NCI-H510A (cell line): ENCODE results near the gene TMEM132C.
"Not testable (repeated sequence)": the region's sequence is repeated elsewhere in the genome, so short reads cannot be mapped to it uniquely, and the experiment has no call there.

Experiments used
- DNase-seq: peaks from one replicate; lab custom pipeline; 2025; lab: John Stamatoyannopoulos, UW

TMEM132C gene

DNA sequence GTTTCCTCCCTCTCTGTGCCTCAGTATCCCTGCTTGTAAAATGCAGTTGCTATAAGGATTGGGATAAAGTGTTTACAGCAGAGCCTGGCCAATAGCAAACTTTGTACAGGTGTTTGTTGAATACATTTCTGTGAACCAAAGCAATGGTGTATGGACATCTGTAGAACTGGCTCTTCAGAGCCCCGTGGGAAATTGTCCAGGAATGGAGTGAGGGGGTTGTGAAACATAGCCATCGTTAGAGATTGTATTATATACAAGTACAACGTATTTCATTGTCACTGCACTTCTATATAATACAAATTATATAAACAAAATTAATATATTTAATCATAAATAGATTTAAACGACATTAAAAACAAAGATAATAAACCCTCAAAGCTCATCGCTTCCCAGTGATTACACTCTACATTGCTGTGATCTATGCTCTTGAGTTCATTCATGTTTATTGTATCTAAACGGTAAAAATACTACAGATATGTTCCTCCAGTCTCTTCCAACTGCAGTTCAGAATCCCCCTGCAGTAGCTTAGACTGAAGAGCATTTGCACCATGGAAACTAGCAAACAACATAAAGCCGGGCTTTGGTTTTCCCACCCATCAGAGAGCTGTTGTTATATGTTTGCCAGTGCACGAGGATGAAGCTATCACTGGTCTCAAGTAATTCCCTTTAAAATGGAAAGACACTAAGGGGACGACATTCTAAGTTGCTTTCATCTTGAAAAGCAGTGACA, 216.7 kb downstream of the TMEM132C start:
- no peak for DNase-seq

DNA sequence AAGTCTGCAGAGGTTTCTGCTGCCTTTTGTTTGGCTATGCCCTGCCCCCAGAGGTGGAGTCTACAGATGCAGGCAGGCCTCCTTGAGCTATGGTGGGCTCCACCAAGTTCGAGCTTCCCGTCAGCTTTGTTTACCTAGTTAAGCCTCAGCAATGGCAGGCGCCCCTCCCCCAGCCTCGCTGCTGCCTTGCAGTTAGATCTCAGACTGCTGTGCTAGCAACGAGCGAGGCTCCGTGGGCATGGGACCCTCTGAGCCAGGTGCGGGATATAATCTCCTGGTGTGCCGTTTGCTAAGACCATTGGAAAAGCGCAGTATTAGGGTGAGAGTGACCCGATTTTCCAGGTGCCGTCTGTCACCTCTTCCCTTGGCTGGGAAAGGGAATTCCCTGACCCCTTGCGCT, 230.4 kb downstream of the TMEM132C start:
- not testable (repeated sequence) for DNase-seq

DNA sequence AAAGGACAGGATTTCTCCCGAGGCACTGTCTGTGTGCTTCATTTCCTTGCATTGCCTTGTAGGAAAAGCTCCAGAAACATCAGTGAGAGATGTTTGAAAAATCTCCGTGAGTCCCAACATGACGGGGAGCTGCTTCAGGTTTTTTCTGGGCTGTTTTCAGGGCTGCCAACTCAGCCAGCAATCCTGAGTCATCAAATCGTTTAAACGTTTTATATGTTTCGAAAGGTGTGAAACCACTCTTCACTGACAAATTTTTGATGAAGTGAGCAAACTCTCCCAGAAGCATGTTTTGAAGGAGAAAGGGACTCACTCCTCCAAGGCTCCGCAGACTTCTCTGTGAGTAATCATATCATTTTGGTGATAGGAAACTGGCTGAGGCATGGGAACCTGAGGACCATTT, 240.5 kb downstream of the TMEM132C start:
- DNase-seq = no peak

DNA sequence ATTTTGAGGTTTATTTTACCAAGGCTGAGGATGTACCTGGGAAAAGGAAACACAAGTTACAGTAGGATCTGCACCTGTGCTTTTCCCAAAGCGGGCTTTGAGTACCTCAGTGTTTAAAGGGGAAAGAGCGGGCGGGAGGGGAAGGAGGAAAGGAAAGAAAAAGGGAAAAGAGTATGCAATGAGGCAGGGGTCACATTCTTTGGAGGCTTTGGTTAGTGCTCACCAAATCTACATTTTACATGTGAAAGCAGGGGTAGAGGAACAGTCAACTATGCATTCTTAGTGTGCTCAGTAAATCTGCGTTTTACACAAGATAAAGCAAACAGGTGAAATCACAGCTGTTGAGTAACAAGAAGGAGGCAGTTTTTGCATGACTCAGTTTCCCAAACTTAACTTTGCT, 242.2 kb downstream of the TMEM132C start:
- DNase-seq = no peak

DNA sequence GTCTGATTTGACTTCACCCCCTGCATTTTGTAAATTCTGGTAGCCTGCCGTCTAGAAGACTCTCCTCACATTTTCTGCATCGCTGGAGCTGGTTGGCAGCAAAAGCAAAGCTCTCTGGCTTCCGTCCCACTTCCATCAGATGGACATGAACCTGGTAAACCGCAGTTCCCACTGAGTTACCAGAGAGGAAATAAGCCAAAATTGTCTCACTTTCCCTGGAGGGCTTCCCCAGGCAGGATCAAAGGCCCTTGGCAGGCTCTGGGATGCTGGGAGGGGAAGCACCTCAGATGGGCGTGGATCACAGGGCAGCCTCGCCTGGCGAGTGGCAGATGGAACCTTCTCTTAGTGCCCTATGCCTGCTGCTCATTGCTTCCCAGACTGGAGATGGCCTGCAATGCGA, 243.5 kb downstream of the TMEM132C start:
- DNase-seq = no peak

DNA sequence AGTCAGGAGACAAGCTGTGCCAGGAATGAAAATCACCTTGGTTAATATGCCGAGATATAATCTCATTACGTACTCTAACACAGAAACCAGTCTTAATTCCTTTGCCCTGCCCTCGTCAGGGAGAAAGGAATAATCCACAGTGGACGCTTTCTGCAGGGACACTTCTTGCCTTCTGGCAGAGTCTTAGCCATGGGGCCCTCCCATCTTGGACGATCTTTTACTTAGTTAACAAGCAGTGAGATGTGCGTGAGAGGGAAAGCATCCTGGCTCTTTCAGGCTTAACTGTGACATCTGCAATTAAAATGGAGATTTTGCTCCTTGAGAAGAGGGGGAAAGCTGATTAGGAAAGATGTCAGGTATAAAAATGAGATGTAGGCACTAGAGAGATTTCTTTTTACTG, 246.4 kb downstream of the TMEM132C start:
- DNase-seq = no peak

DNA sequence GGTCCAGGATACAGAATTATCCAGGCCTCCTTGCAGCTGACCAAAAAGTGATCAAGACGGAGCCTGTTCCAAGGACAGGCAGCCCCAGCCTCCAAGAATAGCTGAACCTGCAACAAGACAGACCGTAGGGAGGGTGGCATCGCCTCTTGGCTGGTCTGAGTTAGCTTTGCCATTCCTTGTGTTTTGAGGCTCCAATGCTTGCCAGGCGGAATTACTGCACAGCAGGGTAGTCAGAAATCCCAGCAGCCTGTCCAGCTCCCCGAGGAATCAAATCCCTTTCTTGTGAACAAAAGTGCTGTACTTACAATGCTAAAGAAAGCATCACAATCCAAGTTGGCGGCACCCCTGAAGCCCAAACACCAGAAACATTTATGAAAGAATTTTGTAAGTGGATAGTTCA, 246.9 kb downstream of the TMEM132C start:
- no peak for DNase-seq

DNA sequence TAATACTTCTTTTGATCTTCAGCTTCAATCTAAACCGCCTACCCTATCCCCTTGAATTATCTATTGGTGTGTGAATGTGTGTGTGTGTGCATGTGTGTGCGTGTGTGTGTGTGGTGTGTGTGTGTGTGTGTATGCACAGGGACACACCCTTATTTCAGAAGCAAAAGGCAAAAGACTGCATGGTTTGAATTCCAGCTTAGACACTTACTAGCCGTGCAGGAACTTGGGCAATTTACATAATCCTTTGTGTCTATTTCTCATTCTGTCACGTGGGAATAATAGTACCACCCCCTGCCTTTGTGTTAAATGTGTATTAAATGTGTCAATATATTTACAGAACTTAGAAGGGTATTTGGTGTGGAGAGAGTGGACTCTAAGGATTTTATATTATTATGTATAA, 251.7 kb downstream of the TMEM132C start:
- no peak for DNase-seq

DNA sequence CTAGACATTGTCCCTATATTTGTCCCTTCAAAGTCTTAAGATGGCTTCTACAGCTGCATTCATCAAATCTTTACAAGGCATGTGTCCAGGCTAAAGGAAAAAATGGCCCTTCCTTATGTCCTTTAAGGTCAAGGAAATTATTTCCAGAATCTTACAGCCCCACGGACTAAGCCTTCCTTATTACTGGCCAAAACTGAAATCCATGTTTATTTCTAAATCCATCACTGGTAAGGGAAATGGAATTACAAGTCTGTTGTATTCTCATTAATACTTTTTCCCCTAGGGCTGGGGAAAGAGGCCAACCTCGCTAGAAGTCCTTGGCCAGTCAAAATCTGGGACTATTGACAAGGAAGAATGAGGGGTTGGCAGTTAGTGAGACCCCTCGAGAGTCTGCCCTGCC, 252.5 kb downstream of the TMEM132C start:
- DNase-seq = no peak

DNA sequence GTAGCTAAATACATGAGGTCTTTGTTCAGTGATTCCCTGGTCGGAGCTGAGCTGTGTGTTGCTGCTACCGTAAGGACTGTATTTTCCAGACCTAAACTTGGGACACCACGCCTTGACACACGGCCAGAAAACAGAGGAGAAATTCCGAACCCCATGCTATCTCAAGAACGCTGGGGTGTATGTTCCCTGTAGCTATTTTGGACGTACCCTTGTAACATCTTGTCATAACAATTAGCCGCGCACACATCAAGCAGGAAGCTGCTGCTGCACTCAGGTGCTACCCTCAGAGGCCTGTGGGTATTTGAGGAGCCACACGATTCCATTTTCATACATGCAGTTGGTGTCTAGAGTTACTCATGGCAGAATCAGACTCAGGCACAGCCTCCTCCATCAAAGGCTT, 255.0 kb downstream of the TMEM132C start:
- DNase-seq = no peak

DNA sequence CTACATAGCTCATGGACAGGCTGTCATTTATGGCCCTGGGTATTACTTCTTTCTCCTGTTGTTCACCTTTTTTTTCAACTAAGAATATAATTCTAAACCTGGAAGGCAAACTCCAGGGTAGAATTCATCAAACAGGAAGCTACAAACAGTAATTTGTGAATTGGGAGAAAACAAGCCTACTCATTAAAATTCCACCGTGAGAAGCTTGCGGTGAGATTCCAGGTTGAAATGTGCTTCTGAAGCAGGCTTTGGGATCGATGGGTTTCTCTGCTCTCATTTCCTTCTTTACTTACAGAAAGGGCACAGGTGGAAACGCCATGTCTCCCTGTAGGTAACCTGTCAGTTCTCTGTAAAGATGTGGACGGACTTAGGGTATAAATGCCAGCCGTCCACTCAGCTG, 257.5 kb downstream of the TMEM132C start:
- no peak for DNase-seq

DNA sequence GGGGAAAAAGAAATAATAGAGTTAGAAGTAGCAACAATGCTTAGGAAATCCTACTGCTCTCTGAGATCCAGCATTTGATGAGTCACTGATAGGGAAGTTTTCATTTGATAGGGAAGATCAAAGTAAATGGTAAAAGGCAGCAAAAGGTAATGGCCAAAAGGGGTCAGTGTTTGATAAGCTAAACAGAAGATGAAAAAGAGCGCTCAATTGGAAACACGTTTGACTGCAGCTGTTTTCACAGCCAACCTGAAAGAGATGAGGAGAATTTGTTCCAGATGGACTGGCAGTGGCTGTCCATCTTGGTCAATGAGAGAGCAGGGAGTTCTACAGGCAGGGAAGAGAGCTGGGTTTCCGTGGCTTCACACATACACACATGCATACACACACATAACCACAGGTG, 264.2 kb downstream of the TMEM132C start:
- DNase-seq = peak; percentile 23

DNA sequence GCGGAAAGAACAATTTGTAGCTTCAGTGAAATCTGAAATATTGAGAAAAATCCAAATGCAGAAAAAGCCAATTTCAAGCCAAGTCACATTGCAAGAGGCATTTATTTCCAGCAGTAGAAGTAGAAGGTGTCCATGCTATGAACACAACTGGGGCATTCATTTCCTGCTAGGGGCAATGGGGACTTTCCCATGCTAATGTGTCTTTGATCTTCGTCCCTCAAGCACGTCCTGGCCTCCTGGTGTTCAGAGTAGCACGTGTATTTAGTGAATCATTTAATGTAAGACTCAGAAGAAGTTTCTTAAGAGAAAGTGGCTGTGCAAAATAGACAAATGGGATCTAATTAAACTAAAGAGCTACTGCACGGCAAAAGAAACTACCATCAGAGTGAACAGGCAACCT, 267.9 kb downstream of the TMEM132C start:
- no peak for DNase-seq

DNA sequence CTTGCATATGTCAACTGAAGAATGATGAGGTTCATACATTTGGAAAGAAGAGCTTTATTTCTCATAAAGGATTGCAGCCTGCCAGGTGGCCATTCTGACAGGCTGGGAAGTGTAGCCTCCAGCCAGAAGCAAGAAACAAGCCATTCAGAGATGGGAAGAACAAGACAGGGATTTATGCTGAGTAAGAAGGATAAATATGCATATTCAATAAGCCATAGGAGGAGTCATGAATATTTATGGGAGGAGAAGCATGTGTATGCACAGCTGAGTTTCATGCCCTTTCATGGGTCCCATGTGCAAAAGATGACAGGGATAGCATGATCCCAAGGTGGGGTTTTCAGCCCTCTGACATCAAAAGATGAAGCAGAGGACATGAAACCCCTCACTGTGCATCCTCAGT, 269.8 kb downstream of the TMEM132C start:
- no peak for DNase-seq

DNA sequence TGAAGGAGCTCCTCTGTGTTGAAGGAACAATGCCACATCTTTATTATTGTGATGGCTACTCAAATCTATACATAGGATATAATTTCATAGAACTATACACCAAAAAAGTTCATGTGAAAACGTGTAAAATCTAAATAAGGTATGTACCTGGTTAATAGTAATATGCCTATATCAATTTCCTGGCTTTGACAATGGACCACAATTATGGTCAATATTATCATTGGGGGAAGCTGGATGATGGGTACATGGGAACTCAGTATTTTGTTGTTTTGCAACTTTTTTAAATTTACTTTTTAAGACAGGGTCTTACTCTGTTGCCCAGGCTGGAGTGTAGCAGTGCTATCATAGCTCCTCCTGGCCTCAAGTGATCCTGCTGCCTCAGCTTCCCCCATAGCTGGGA, 270.7 kb downstream of the TMEM132C start:
- no peak for DNase-seq

DNA sequence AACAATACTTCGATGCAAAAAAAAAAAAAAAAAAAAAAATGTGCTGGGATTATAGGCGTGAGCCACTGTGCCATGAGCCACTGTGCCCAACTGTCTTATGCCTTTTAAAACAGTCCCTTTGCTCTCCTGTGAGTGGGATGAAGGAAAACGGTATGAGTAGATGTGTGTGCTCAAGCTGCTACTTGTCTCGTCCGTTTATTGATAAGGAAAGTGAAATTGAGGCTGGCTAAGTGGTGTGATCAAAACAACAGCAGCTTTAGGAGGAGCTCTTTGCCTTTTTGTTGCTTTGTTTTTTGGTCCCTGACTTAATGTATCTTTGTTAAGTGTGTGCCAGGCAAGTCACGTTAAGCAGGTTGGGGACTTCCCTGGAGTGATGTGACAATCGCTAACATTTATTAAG, 275.9 kb downstream of the TMEM132C start:
- no peak for DNase-seq

DNA sequence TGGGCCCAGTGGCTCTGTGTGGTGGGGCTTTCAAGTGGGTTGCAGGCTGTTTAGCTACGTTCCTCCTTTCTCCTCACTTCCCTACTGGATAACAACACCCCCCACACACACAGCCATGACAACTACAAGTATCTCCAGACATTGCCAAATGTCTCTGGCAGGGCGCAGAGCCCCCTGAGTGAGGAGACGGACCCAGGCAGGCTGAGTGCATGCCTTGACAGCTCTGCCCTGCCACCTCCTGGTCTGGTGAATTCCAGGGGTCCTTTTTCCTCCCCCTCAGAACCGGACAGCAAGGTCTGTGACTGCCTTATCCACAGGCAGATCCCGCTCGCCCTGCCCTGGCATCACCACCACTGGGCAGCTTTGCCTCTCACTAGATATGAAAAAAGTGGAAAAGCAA, 276.5 kb downstream of the TMEM132C start:
- no peak for DNase-seq

DNA sequence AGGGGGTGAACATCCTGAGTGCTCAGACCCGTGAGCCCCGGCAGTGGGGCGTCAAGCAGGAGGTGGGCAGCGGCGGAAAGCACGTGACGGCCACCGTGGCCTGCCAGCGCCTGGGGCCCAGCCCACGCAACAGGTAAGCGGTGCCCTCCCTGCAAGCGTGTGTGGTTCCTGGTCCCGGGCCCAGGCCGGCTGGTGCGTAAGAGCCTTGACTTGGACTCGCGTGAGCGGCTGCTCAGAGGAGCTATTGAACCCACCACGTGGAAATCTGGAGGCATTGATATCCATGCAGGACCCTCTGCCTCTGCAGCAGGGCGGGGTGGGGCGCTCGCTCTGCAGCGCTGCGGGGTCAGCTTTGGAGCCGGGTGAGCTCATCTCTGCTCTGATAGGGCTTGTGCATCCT, 277.0 kb downstream of the TMEM132C start:
- no peak for DNase-seq

DNA sequence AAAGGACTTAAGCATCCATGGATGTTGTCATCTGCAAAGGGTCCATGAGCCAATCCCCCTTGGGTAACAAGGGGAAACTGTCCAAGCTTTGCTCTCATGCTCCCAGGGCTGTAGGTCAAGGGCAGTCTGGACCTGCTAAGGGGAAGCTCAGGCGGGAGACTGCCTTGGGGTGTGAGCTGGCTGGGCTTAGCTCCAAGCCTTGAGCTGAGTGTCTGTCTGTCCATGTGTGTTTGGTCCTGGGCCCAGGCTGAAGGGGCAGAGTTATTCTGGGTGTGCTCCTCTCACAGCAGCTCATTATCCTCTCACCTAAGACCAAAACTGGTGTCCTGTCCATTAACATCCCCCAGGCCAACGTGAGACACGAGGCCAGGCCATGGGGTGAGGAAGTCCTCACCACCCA, 282.0 kb downstream of the TMEM132C start:
- DNase-seq = no peak

DNA sequence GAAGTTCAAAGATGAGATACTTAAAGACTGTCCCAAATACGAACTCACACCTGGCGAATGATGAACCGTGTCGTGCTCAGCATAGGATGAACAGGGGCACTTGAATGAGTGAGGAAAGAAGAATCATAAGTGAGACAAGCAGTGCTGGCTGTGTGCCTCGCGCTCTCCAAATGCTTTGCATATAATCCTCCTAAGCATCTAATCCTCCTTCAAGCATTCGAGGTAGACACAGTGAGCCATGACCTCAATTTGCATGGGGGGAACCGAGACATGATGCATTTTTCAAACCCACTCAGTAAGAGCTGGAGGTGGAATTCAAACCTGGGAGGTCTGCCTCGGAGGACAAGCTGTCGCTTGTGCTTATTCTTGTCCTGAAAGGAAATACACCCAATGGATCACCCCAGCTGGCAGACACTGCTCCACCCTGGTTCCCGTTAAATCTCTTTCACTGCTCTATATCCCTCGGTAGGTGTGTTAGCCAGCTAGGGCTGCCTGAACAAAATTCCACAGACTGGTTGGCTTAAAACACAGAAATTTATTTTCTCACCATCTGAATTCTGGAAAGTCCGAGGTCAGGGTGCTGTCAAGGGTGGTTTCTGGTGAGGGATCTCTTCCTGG, 282.7 kb downstream of the TMEM132C start:
- no peak for DNase-seq

DNA sequence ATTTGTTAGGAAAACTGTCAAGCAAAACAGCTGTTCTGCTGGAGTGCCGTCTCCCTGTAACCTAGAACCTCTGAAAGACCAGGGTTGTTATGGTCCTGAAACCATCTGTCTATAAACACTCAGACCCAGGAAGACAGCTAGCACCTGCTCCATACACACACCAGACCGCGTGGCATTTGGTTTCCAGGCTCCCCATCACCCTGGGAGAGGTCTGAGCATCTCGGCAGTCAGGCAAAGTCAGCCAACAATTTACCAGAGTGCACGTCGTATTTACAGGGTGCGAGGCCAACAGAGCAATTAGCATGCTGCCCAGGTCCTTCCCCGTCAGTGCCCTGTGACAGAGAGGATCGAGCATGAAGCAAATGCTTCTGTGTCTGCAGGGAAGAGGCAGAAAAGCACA, 284.3 kb downstream of the TMEM132C start:
- peak; percentile 82 for DNase-seq

DNA sequence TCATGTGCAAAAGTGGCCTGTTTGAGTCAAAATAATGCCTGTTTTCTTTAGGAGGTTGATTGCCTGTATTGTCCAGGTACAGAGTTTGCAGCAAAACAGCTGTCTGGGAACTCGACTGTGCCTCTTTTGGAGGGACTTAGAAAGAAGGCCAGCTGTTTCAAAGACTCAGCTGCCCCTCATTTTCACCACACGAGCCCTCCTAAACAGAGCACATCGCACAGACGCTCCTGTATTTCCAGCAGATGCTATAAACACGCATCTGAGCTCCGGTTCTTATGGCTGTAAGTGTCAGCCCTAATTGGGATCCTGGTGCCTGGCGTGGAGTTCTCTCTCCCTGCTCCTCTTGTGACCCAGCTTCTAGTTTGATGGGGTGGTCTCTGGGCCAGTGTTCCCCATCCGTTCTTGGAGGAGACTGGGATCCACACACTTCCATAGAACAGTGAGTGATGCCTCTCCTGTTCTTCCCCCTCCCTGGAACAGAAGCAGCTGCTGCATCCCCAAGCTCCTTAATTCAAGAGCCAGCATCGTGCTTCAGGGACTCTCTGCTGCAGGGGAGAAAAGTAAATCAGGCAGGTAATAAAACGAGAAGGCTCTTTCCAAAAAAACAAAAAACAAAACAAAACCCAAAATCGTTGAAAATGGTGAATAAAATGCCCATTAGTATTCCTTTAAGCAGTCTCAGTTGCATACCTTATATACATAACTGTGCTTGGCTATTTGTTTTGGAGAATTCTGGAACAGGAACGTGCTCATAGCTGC, 287.8 kb downstream of the TMEM132C start:
- no peak for DNase-seq

DNA sequence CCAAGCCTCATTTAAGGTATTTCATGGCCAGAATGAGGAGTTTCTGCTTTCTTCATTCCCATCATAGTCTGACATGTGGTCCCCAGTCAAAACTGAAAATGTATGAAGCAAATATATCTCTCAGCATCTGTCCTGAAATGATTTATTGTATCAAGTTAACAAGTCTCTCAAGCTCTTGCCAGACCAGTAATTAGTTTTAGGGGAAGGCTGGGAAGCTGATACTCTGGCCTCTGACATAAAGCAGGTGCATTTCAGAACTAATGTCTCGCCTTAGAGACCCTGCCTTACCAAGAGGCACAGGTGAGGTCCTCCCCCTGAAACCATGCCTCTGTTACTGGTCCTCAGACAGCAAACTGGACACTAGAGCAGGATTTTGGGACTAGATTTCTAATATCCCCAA, 290.3 kb downstream of the TMEM132C start:
- no peak for DNase-seq
